Right lobe of liver (tissue), 4 donors: ENCODE measurements around the gene METTL21A.

ENCODE experiments used
- POLR2A ChIP-seq: fragments of 450-650 bp; IDR thresholded peaks from one replicate; pipeline ENCODE4 v1.6.1; 2017; ENCODE audit warnings: antibody characterized with exemption, mild to moderate bottlenecking
- TF ChIP-seq, protein P1 (sequence below), 4 donors: fragments of 200-600 bp in 3 of 4; fragments of 450-650 bp in 1 of 4; IDR thresholded peaks; one replicate each; pipeline versions ENCODE4 v1.5.1 to v1.8.0; 2016 to 2022; ENCODE audit warnings: antibody characterized with exemption in 4 of 4, mild to moderate bottlenecking in 2 of 4
- donor health status: DM: no; HTN: no; CAD: no.
- donor health status: DM: no; HTN: no; CAD: no.
- donor health status: DM: no; HTN: yes; CAD: no.

DNA sequence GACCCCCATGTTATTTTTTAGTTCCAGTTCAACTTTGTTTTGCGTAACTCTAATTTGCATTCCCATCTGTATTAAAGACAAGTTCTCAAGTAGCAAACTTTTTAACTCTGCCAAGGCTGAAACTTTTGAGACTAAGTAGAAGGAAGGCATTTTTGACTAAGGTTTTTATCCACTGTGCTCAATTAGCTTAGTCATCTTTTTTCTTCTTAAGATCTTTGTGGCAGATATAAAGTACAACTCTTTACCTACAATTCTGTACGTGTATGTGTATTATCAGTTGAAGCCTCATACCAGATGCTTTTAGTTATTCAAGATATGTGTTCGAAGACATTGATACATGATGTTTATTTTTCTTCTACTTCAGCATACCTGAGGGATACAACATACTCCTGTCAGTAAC, 53.8 kb downstream of the METTL21A start:
- TF ChIP-seq, protein P1, sequence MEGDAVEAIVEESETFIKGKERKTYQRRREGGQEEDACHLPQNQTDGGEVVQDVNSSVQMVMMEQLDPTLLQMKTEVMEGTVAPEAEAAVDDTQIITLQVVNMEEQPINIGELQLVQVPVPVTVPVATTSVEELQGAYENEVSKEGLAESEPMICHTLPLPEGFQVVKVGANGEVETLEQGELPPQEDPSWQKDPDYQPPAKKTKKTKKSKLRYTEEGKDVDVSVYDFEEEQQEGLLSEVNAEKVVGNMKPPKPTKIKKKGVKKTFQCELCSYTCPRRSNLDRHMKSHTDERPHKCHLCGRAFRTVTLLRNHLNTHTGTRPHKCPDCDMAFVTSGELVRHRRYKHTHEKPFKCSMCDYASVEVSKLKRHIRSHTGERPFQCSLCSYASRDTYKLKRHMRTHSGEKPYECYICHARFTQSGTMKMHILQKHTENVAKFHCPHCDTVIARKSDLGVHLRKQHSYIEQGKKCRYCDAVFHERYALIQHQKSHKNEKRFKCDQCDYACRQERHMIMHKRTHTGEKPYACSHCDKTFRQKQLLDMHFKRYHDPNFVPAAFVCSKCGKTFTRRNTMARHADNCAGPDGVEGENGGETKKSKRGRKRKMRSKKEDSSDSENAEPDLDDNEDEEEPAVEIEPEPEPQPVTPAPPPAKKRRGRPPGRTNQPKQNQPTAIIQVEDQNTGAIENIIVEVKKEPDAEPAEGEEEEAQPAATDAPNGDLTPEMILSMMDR (IDR thresholded peaks at IDR 0.05) = no peak
- TF ChIP-seq POLR2A = no peak
